Tibial nerve (tissue), 4 donors: Measurements from ENCODE around the gene SENP7. TPM values are rescaled to one million over a fixed set of nuclear protein-coding genes. Genes with fewer than 3 reads are reported as not detected.
"Not testable (repeated sequence)": the region's sequence is repeated elsewhere in the genome, so short reads cannot be mapped to it uniquely, and the experiment has no call there.

Experiments
- DNase-seq, 2 donors: peaks; one replicate each; pipeline ENCODE4 v3.0.0-alpha.2; 2019; ENCODE audit warnings: low spot score in 2 of 2
- H3K27ac ChIP-seq, 4 donors: fragments of 200-600 bp; sonication (generic) in 3 of 4; one replicate each; pipeline ENCODE4 v1.5.1; 2017 to 2019; ENCODE audit warnings: mild to moderate bottlenecking in 1 of 4
- H3K27me3 ChIP-seq, 2 donors: fragments of 200-600 bp; sonication (generic) in 1 of 2; one replicate each; pipeline versions ENCODE4 v1.5.1 to v1.6.0; 2017 to 2019
- H3K36me3 ChIP-seq, 3 donors: fragments of 200-600 bp; sonication (generic); one replicate each; pipeline ENCODE4 v1.5.1; 2018 to 2019
- H3K4me1 ChIP-seq, 4 donors: fragments of 200-600 bp; sonication (generic) in 3 of 4; one replicate each; pipeline ENCODE4 v1.5.1; 2017 to 2019
- H3K4me3 ChIP-seq, 4 donors: fragments of 200-600 bp; sonication (generic) in 3 of 4; one replicate each; pipeline ENCODE4 v1.5.1; 2017 to 2019; ENCODE audit warnings: mild to moderate bottlenecking in 1 of 4, moderate library complexity in 1 of 4
- H3K9me3 ChIP-seq, 4 donors: fragments of 200-600 bp; sonication (generic) in 3 of 4; one replicate each; pipeline ENCODE4 v1.5.1; 2017 to 2019
- CTCF ChIP-seq, 5 experiments: fragments of 200-600 bp in 3 of 5; fragments of 450-650 bp in 2 of 5; sonication (generic) in 3 of 5; IDR thresholded peaks; one replicate each; pipeline ENCODE4 v1.5.1; 2016 to 2019; ENCODE audit warnings: antibody characterized with exemption in 5 of 5, mild to moderate bottlenecking in 3 of 5, moderate library complexity in 2 of 5
- EP300 ChIP-seq, 2 donors: sonication (generic); formaldehyde crosslinking; IDR thresholded peaks; one replicate each; pipeline ENCODE4 v1.6.1; 2017; ENCODE audit warnings: antibody characterized with exemption in 2 of 2, mild to moderate bottlenecking in 1 of 2
- POLR2A ChIP-seq, 2 donors: fragments of 450-650 bp; IDR thresholded peaks; one replicate each; pipeline ENCODE4 v1.6.1; 2017; ENCODE audit warnings: antibody characterized with exemption in 2 of 2, mild to moderate bottlenecking in 2 of 2, moderate library complexity in 2 of 2
- WGBS, 2 donors: methylation state at CpG; one replicate each; pipeline ENCODE4 v1.1.5; 2018; 5-methylcytosine and 5-hydroxymethylcytosine counted together
- total RNA-seq, 4 donors: library from RNA; depleted of rRNA; stranded (reverse); fragments of >200 nt; gene quantifications; one replicate each; pipeline ENCODE4 v1.1.0, GENCODE V29; 2016

Gene SENP7
- total RNA-seq, 4 donors from 2014 or later, result 26.1 to 40.0 (median 36.9) TPM

- H3K27me3 ChIP-seq, result no peaks in the 10 kb centered on the region
- no peak for TF ChIP-seq EP300 (IDR thresholded peaks at IDR 0.05)
- no peak for TF ChIP-seq POLR2A (IDR thresholded peaks at IDR 0.05)
- no peak for TF ChIP-seq CTCF (IDR thresholded peaks at IDR 0.05)
- H3K4me3 ChIP-seq, result no peak overlapping the region
- no peaks in the 10 kb centered on the region for H3K4me1 ChIP-seq
- no peak for DNase-seq
- H3K9me3 ChIP-seq, result peaks cover 0 to 16% (median 2%) of the 10 kb centered on the region in 4 donors
- WGBS, 2 donors, result 59 to 68% methylated on average over 2 of the region's 2 CpGs
- no peak overlapping the region for H3K27ac ChIP-seq
- peaks cover 0 to 8% (median 0%) of the 10 kb centered on the region in 3 donors for H3K36me3 ChIP-seq
Measured at GRCh38 chr3:101311676-101312075, 201.3 kb downstream of the SENP7 start.

GRCh38 chr3:101310978-101311375 lies 202.0 kb downstream of the SENP7 start:
- Histone ChIP-seq H3K4me1 (no peaks in the 10 kb centered on the region), H3K4me3 (no peak overlapping the region)

GRCh38 chr3:101308147-101308772 lies 204.8 kb downstream of the SENP7 start:
- not testable (repeated sequence) for DNase-seq, H3K27me3 ChIP-seq, H3K4me3 ChIP-seq, H3K4me1 ChIP-seq, H3K36me3 ChIP-seq, H3K27ac ChIP-seq
- peaks cover 0 to 16% (median 2%) of the 10 kb centered on the region in 4 donors for H3K9me3 ChIP-seq

More at GRCh38 chr3:101310978-101311375, 202.0 kb downstream of the SENP7 start:
- Histone ChIP-seq H3K36me3 (peaks cover 0 to 8% (median 0%) of the 10 kb centered on the region in 3 donors), H3K9me3 (peaks cover 0 to 16% (median 2%) of the 10 kb centered on the region in 4 donors), H3K27me3 (no peaks in the 10 kb centered on the region), H3K27ac (no peak overlapping the region)
- TF ChIP-seq POLR2A (IDR thresholded peaks at IDR 0.05), result no peak
- no peak for TF ChIP-seq CTCF (IDR thresholded peaks at IDR 0.05)
- TF ChIP-seq EP300 (IDR thresholded peaks at IDR 0.05), result no peak
- no peak for DNase-seq

GRCh38 chr3:101303836-101304235 lies 209.2 kb downstream of the SENP7 start:
- H3K9me3 ChIP-seq, result peaks cover 0 to 13% (median 2%) of the 10 kb centered on the region in 4 donors
- DNase-seq, result no peak
- no peaks in the 10 kb centered on the region for H3K27me3 ChIP-seq
- H3K36me3 ChIP-seq, result peaks cover 0 to 2% (median 0%) of the 10 kb centered on the region in 3 donors
- no peak for TF ChIP-seq EP300 (IDR thresholded peaks at IDR 0.05)
- TF ChIP-seq CTCF (IDR thresholded peaks at IDR 0.05), result no peak
- no peak for TF ChIP-seq POLR2A (IDR thresholded peaks at IDR 0.05)
- no peaks in the 10 kb centered on the region for H3K4me1 ChIP-seq
- no peak overlapping the region for H3K4me3 ChIP-seq
- H3K27ac ChIP-seq, result no peak overlapping the region

- Histone ChIP-seq H3K27ac (no peak overlapping the region), H3K4me1 (no peaks in the 10 kb centered on the region), H3K9me3 (peaks cover 0 to 7% (median 0%) of the 10 kb centered on the region in 4 donors), H3K36me3 (no peaks in the 10 kb centered on the region), H3K4me3 (no peak overlapping the region), H3K27me3 (no peaks in the 10 kb centered on the region)
- TF ChIP-seq CTCF (IDR thresholded peaks at IDR 0.05) (no peak), EP300 (IDR thresholded peaks at IDR 0.05) (no peak), POLR2A (IDR thresholded peaks at IDR 0.05) (no peak)
- WGBS, 2 donors, result 59 to 76% methylated on average over 5 of the region's 5 CpGs
- DNase-seq, result no peak
Measured at GRCh38 chr3:101303089-101303731, 209.8 kb downstream of the SENP7 start.
